Spleen (tissue), 11 donors: ENCODE results near the gene STXBP1. TPM values are rescaled to one million over a fixed set of nuclear protein-coding genes. Genes with fewer than 3 reads are reported as not detected.
"Not testable (repeated sequence)": the region's sequence is repeated elsewhere in the genome, so short reads cannot be mapped to it uniquely, and the experiment has no call there.

Experiments used
- DNase-seq: peaks from one replicate; pipeline ENCODE4 v3.0.0-alpha.2; 2020
- H3K27ac ChIP-seq, 8 donors: fragments of 200-600 bp; sonication (generic) in 7 of 8; 1 replicate in 4 of 8; 2 replicates in 4 of 8; pipeline versions ENCODE4 v1.5.0 to v1.8.0; 2016 to 2021; ENCODE audit warnings: inconsistent platforms in 4 of 8, mild to moderate bottlenecking in 4 of 8, moderate library complexity in 1 of 8
- H3K27me3 ChIP-seq, 7 donors: fragments of 200-600 bp; sonication (generic) in 6 of 7; replicated peaks in 1 of 7; 1 replicate in 4 of 7; 2 replicates in 3 of 7; pipeline versions ENCODE4 v1.5.0 to v1.8.0; 2016 to 2021; ENCODE audit warnings: inconsistent platforms in 3 of 7, mild to moderate bottlenecking in 1 of 7
- H3K36me3 ChIP-seq, 6 donors: fragments of 200-600 bp; sonication (generic) in 5 of 6; 1 replicate in 4 of 6; 2 replicates in 2 of 6; pipeline versions ENCODE4 v1.5.0 to v1.8.0; 2016 to 2021; ENCODE audit warnings: inconsistent platforms in 2 of 6
- H3K4me1 ChIP-seq, 6 donors: fragments of 200-600 bp; sonication (generic) in 5 of 6; 1 replicate in 3 of 6; 2 replicates in 3 of 6; pipeline versions ENCODE4 v1.5.0 to v1.8.0; 2016 to 2021; ENCODE audit warnings: inconsistent platforms in 3 of 6
- H3K4me3 ChIP-seq, 8 donors: fragments of 200-600 bp; sonication (generic) in 7 of 8; 1 replicate in 4 of 8; 2 replicates in 4 of 8; pipeline versions ENCODE4 v1.5.0 to v1.8.0; 2016 to 2021; ENCODE audit warnings: inconsistent platforms in 4 of 8, mild to moderate bottlenecking in 4 of 8, moderate library complexity in 2 of 8
- H3K9me3 ChIP-seq, 8 donors: fragments of 200-600 bp; sonication (generic) in 7 of 8; 1 replicate in 4 of 8; 2 replicates in 4 of 8; pipeline versions ENCODE4 v1.5.0 to v1.8.0; 2016 to 2021; ENCODE audit warnings: inconsistent platforms in 4 of 8
- POLR2A ChIP-seq, 3 donors: fragments of 450-650 bp; IDR thresholded peaks; one replicate each; pipeline ENCODE4 v1.5.1; 2017; ENCODE audit warnings: antibody characterized with exemption in 3 of 3, mild to moderate bottlenecking in 1 of 3
- POLR2AphosphoS5 ChIP-seq, 3 donors: sonication (generic); formaldehyde crosslinking; IDR thresholded peaks; one replicate each; pipeline ENCODE4 v1.5.1; 2017; ENCODE audit warnings: antibody characterized with exemption in 3 of 3
- WGBS, 5 donors: extraction: QIAGEN DNeasy Blood & Tissue Kit in 3 of 5; methylation state at CpG; one replicate each; pipeline versions ENCODE4 v1.1.5 to v1.1.7; 2013 to 2018; 5-methylcytosine and 5-hydroxymethylcytosine counted together
- intact Hi-C: fragments of 100-400 bp; cut with DNase I; formaldehyde crosslinking; loops from one replicate; pipeline ENCODE4 v1.15.0; 2023; ENCODE audit warnings: low total_unique reads
- polyA plus RNA-seq, 3 donors: library from polyadenylated mRNA; stranded (reverse); fragments of 200-250 nt; gene quantifications; one replicate each; pipeline ENCODE4 v1.2.1, GENCODE V29; 2013
- total RNA-seq, 7 donors: library from RNA; depleted of rRNA in 3 of 7; stranded (reverse); fragments of >200 nt in 3 of 7; fragmentation: NEBNext Ultra II Directional in 4 of 7; extraction: Animal tissue kit (Norgen Biotek cat#: 25700) in 4 of 7; gene quantifications; one replicate each; pipeline versions ENCODE4 v1.1.0 to v1.2.1, GENCODE V29; 2016 to 2021
- TF ChIP-seq, protein P1 (sequence below), 11 experiments: fragments of 200-600 bp in 7 of 11; fragments of 450-650 bp in 4 of 11; sonication (generic) in 4 of 11; IDR thresholded peaks in 8 of 11; conservative IDR thresholded peaks in 3 of 11; 1 replicate in 7 of 11; 2 replicates in 4 of 11; pipeline versions ENCODE4 v1.4.0 to v1.8.0; 2016 to 2021; ENCODE audit warnings: antibody characterized with exemption in 11 of 11, inconsistent platforms in 4 of 11, mild to moderate bottlenecking in 1 of 11
- donor health status: healthy with polysubstance abuse.
- donor health status: DM: no; HTN: no; CAD: no; lungs with moderate emphysema.
- donor health status: DM: no; HTN: no; CAD: no.
- donor health status: Bipolar disorder and iron deficiency.
- donor health status: healthy.
- donor health status: DM: no; HTN: no; CAD: no.
- donor health status: DM: yes; HTN: yes; CAD: no.

STXBP1 gene
- total and polyA plus RNA-seq, 10 donors, result 4.3 to 75.7 (median 31.6) TPM

DNA sequence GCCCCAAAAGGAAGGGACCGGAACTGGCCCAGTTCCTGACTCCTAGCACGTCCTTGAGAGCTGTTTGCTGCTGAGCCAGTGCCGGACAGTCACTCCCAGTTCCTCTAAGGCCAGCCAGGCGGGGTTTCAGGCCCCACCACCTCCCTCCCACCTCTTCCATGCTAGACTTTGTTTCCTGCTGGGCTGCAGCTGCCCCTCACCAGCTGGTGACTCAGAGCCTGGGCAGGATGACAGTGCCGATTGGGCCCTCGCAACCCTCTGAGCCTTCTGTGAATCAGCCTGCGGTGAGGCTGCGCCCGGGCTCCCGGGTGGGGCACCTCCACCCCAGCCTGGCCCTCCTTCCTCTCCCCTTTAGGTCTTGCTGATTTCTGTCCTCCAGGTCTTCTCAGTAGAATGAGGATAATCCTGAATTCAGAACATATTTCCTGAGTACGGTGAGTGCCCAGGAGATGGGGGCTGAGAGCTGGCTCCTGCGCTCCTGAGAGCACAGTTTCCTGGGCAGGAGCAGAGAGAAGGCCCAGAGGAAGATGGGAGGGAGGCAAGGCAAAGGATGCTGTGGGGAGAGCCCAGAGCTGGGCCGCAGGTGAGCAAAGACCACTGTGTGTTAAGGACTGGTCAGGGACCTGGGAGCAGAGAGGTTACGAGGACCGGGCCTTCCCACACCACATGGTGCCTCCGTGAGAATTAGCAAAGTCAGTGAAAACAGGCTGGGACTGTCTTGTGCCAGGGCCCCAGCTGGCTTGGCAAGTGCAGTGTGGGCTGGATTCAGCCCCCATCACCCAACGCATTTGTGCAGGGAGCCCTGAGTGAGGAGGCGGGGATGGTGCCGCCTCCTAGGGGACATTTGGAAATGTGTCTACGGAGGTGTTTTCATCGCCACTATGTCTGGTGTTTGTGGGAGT, 32.9 kb upstream of the STXBP1 start:
- peak overlapping the region in 7 of 8 donors; percentile 8 to 54 (median 20) for H3K4me3 ChIP-seq
- no peaks in the 10 kb centered on the region for H3K36me3 ChIP-seq
- WGBS, 5 donors, result 22 to 35% (median 29%) methylated on average over 20 to 21 of the region's 21 CpGs
- peaks cover 0 to 9% (median 0%) of the 10 kb centered on the region in 7 donors for H3K27me3 ChIP-seq
- TF ChIP-seq, protein P1, sequence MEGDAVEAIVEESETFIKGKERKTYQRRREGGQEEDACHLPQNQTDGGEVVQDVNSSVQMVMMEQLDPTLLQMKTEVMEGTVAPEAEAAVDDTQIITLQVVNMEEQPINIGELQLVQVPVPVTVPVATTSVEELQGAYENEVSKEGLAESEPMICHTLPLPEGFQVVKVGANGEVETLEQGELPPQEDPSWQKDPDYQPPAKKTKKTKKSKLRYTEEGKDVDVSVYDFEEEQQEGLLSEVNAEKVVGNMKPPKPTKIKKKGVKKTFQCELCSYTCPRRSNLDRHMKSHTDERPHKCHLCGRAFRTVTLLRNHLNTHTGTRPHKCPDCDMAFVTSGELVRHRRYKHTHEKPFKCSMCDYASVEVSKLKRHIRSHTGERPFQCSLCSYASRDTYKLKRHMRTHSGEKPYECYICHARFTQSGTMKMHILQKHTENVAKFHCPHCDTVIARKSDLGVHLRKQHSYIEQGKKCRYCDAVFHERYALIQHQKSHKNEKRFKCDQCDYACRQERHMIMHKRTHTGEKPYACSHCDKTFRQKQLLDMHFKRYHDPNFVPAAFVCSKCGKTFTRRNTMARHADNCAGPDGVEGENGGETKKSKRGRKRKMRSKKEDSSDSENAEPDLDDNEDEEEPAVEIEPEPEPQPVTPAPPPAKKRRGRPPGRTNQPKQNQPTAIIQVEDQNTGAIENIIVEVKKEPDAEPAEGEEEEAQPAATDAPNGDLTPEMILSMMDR (IDR thresholded peaks at IDR 0.05 in 8 of 11, conservative IDR thresholded peaks at IDR 0.05 in 3 of 11), result peak in 7 of 11 experiments; percentile 9 to 40 (median 25)
- TF ChIP-seq POLR2A (IDR thresholded peaks at IDR 0.05) (no peak), POLR2AphosphoS5 (IDR thresholded peaks at IDR 0.05) (peak; percentile 77 to 86 (median 86))
- peak overlapping the region; percentile 66 to 89 (median 82) for H3K27ac ChIP-seq
- H3K4me1 ChIP-seq, result peaks cover 14 to 50% (median 28%) of the 10 kb centered on the region in 6 donors
- no peaks in the 10 kb centered on the region for H3K9me3 ChIP-seq
- intact Hi-C loops, result no loop called here
- peak; percentile 90 for DNase-seq

DNA sequence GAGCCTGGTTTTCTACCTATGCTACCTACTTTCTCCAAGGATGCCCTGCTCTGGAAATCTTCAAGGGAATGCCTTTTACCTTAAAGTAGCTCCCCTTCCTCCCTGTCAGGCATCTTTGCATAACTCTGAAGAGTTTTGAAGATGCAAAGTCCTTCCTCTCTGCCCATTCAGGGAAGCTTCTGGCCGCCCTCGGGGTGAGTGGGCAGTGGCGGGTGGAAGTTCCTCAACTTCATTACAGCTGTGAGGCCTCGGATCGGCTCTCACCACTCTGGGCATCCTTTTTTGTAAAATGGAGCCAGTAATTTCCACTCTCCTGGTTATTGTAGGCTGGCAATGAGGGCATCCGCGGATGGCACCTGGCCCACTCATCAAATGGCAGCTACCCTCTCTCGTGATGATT, 31.7 kb upstream of the STXBP1 start:
- Histone ChIP-seq H3K36me3 (no peaks in the 10 kb centered on the region), H3K4me3 (no peak overlapping the region), H3K9me3 (no peaks in the 10 kb centered on the region), H3K27me3 (peaks cover 0 to 9% (median 0%) of the 10 kb centered on the region in 7 donors), H3K4me1 (peaks cover 14 to 39% (median 23%) of the 10 kb centered on the region in 6 donors), H3K27ac (peak overlapping the region in 5 of 8 donors; percentile 77 to 89 (median 87))
- DNase-seq, result no peak
- TF ChIP-seq POLR2A (IDR thresholded peaks at IDR 0.05) (no peak), POLR2AphosphoS5 (IDR thresholded peaks at IDR 0.05) (no peak)
- TF ChIP-seq, protein P1 (IDR thresholded peaks at IDR 0.05 in 8 of 11, conservative IDR thresholded peaks at IDR 0.05 in 3 of 11), result no peak
- intact Hi-C loops, result no loop called here
- WGBS, 5 donors, result 58 to 79% (median 68%) methylated on average over 8 of the region's 8 CpGs

DNA sequence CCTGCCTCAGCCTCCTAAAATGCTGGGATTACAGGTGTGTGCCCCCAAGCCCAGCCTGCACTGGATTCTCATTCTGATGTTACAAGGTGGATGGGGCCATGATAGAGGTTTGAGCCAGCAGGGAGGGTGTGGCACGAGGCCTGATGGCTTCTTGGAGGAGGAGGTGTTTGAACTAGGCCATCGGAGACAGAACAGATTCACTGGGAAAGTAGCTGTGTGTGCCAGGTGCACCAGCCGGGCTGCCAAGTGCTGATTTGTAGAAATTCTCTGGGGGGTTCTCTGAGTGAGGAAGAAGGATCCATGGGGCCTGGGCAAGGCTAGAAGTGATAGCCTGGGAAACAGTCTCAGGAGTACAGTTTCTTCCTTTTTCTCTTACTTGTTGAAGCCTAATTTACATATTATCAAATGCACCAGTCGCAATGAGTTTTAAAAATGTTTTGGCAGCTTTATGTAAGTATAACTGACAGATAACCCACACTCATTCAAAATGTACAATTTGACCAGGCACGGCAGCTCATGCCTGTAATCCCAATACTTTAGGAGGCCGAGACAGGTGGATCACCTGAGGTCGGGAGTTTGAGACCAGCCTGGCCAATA, 31.1 kb upstream of the STXBP1 start:
- Histone ChIP-seq H3K27me3 (peaks cover 0 to 9% (median 0%) of the 10 kb centered on the region in 7 donors), H3K9me3 (no peaks in the 10 kb centered on the region), H3K27ac (peak overlapping the region in 3 of 8 donors; percentile 42 to 88 (median 85)), H3K4me3 (no peak overlapping the region), H3K36me3 (no peaks in the 10 kb centered on the region), H3K4me1 (peaks cover 14 to 40% (median 23%) of the 10 kb centered on the region in 6 donors)
- intact Hi-C loops, result no loop called here
- WGBS, 5 donors, result 79 to 86% (median 83%) methylated on average over 7 of the region's 7 CpGs
- DNase-seq, result no peak
- TF ChIP-seq POLR2AphosphoS5 (IDR thresholded peaks at IDR 0.05), result no peak
- TF ChIP-seq, protein P1 (IDR thresholded peaks at IDR 0.05 in 8 of 11, conservative IDR thresholded peaks at IDR 0.05 in 3 of 11), result no peak
- TF ChIP-seq POLR2A (IDR thresholded peaks at IDR 0.05), result no peak

DNA sequence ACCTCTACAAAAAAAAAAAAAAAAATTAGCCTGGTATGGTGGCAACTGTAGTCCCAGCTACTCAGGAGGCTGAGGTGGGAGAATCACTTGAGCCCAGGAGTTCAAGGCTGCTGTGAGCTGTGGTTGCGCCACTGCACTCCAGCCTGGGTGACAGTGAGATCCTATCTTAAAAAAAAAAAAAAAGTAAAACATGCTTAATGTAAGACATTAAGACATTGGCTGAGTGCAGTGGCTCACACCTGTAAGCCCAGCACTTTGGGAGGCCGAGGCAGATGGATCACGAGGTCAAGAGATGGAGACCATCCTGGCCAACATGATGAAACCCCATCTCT, 27.6 kb upstream of the STXBP1 start:
- H3K9me3 ChIP-seq, H3K27ac ChIP-seq, DNase-seq, intact Hi-C loops, H3K36me3 ChIP-seq, H3K4me3 ChIP-seq: not testable (repeated sequence)
- peaks cover 0 to 17% (median 0%) of the 10 kb centered on the region in 7 donors for H3K27me3 ChIP-seq
- 88 to 95% (median 89%) methylated on average over 3 of the region's 3 CpGs for WGBS, 5 donors
- peaks cover 4 to 29% (median 14%) of the 10 kb centered on the region in 6 donors for H3K4me1 ChIP-seq
